Tibial nerve (tissue), 4 donors: ENCODE measurements around the gene BICD1. TPM values are rescaled to one million over a fixed set of nuclear protein-coding genes. Genes with fewer than 3 reads are reported as not detected.

Experiments
- DNase-seq, 2 donors: peaks; one replicate each; pipeline ENCODE4 v3.0.0-alpha.2; 2019; ENCODE audit warnings: low spot score in 2 of 2
- H3K27ac ChIP-seq, 4 donors: fragments of 200-600 bp; sonication (generic) in 3 of 4; one replicate each; pipeline ENCODE4 v1.5.1; 2017 to 2019; ENCODE audit warnings: mild to moderate bottlenecking in 1 of 4
- H3K27me3 ChIP-seq, 2 donors: fragments of 200-600 bp; sonication (generic) in 1 of 2; one replicate each; pipeline versions ENCODE4 v1.5.1 to v1.6.0; 2017 to 2019
- H3K36me3 ChIP-seq, 3 donors: fragments of 200-600 bp; sonication (generic); one replicate each; pipeline ENCODE4 v1.5.1; 2018 to 2019
- H3K4me1 ChIP-seq, 4 donors: fragments of 200-600 bp; sonication (generic) in 3 of 4; one replicate each; pipeline ENCODE4 v1.5.1; 2017 to 2019
- H3K4me3 ChIP-seq, 4 donors: fragments of 200-600 bp; sonication (generic) in 3 of 4; one replicate each; pipeline ENCODE4 v1.5.1; 2017 to 2019; ENCODE audit warnings: mild to moderate bottlenecking in 1 of 4, moderate library complexity in 1 of 4
- H3K9me3 ChIP-seq, 4 donors: fragments of 200-600 bp; sonication (generic) in 3 of 4; one replicate each; pipeline ENCODE4 v1.5.1; 2017 to 2019
- CTCF ChIP-seq, 5 experiments: fragments of 200-600 bp in 3 of 5; fragments of 450-650 bp in 2 of 5; sonication (generic) in 3 of 5; IDR thresholded peaks; one replicate each; pipeline ENCODE4 v1.5.1; 2016 to 2019; ENCODE audit warnings: antibody characterized with exemption in 5 of 5, mild to moderate bottlenecking in 3 of 5, moderate library complexity in 2 of 5
- EP300 ChIP-seq, 2 donors: sonication (generic); formaldehyde crosslinking; IDR thresholded peaks; one replicate each; pipeline ENCODE4 v1.6.1; 2017; ENCODE audit warnings: antibody characterized with exemption in 2 of 2, mild to moderate bottlenecking in 1 of 2
- POLR2A ChIP-seq, 2 donors: fragments of 450-650 bp; IDR thresholded peaks; one replicate each; pipeline ENCODE4 v1.6.1; 2017; ENCODE audit warnings: antibody characterized with exemption in 2 of 2, mild to moderate bottlenecking in 2 of 2, moderate library complexity in 2 of 2
- WGBS, 2 donors: methylation state at CpG; one replicate each; pipeline ENCODE4 v1.1.5; 2018; 5-methylcytosine and 5-hydroxymethylcytosine counted together
- total RNA-seq, 4 donors: library from RNA; depleted of rRNA; stranded (reverse); fragments of >200 nt; gene quantifications; one replicate each; pipeline ENCODE4 v1.1.0, GENCODE V29; 2016

Gene BICD1
- total RNA-seq, 4 donors from 2014 or later: 34.9 to 58.8 (median 49.2) TPM

DNA sequence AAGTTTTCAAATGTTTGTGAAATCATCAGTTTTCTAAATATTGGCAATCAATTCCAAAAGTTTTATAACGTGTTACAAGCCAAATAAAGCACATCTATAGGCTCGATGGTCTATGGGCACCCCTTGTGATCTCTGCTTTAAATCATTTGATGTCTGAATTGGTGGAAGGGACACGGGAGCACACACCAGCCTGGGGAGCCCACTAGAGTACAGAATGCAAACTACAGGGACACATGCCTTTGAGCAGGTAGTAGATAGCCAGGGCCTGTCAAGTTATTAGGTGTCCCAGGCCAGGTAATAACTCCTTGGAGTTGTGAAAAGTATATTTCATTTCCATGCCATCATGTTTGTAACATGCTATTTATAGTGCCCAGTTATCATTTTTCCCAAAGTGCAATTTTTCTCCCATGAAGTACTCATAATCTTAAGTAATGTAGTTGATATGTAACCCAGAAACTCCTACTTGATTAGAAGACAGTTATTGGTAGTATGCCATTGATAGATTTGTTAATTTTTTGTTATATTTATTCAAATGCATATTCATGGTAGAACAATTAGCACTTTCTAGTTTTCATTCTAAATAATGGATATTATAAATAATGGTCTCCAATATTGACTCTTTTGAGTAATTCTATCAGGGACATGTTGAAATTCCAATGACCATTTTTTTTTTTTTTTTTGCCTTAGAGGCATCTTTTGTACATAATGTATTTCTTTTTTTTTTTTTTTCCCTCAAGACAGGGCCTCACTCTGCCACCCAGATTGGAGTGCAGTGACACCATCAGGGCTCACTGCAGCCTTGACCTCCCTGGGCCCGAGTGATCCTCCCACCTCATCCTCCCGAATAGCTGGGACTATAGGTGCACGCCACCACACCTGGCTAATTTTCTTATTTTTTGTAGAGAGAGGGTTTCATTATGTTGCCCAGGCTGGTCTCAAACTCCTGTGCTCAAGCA, 195.8 kb downstream of the BICD1 start:
- Histone ChIP-seq H3K27me3 (no peaks in the 10 kb centered on the region), H3K27ac (no peak overlapping the region), H3K4me1 (no peaks in the 10 kb centered on the region), H3K4me3 (no peak overlapping the region), H3K36me3 (peaks cover 0 to 20% (median 0%) of the 10 kb centered on the region in 3 donors), H3K9me3 (no peaks in the 10 kb centered on the region)
- 71 to 79% methylated on average over 6 of the region's 6 CpGs for WGBS, 2 donors
- TF ChIP-seq EP300 (IDR thresholded peaks at IDR 0.05): no peak
- peak in 2 of 5 experiments; percentile 21 to 38 for TF ChIP-seq CTCF (IDR thresholded peaks at IDR 0.05)
- TF ChIP-seq POLR2A (IDR thresholded peaks at IDR 0.05): no peak
- no peak for DNase-seq

DNA sequence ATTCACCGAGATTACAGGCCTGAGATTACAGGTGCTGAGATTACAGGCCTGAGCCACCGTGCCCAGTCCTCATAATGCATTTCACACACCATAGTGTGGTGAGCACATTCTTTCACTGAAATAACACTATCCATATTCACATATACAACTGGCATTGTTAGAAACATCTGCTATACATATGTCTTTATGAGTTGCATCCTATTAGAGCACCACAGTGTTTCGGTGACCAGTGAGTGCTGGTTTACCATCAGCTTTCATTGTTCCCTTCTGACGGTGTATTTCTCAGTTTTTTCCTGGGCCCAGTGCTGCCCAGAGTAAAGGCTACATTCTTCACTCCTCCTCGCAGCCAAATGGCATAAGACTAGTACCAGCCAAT, 196.5 kb downstream of the BICD1 start:
- H3K4me1 ChIP-seq: no peaks in the 10 kb centered on the region
- peaks cover 0 to 21% (median 0%) of the 10 kb centered on the region in 3 donors for H3K36me3 ChIP-seq
- no peaks in the 10 kb centered on the region for H3K27me3 ChIP-seq
- H3K27ac ChIP-seq: no peak overlapping the region
- TF ChIP-seq POLR2A (IDR thresholded peaks at IDR 0.05) (no peak), CTCF (IDR thresholded peaks at IDR 0.05) (no peak), EP300 (IDR thresholded peaks at IDR 0.05) (no peak)
- H3K4me3 ChIP-seq: no peak overlapping the region
- H3K9me3 ChIP-seq: no peaks in the 10 kb centered on the region
- WGBS, 2 donors: 77 to 93% methylated on average over 5 of the region's 5 CpGs
- DNase-seq: no peak

DNA sequence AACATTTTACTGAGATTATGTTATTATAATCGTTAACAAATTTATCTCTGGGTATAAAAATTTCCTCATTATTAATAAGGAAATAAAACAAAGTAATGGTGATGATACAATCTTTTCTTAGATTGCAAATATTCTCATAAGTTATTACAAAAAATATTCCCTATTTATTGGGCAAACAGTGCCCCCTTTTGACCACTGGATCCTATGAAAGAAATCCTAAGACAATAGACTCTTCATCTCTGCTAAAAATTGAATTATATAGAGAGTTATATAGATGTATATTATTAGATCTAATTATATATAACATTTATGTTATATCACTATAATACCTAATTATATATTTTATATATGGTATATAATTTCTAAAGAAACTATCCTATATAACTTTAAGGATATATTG, 198.5 kb downstream of the BICD1 start:
- H3K27me3 ChIP-seq: no peaks in the 10 kb centered on the region
- no peak overlapping the region for H3K4me3 ChIP-seq
- H3K36me3 ChIP-seq: peaks cover 0 to 21% (median 0%) of the 10 kb centered on the region in 3 donors
- no peaks in the 10 kb centered on the region for H3K9me3 ChIP-seq
- TF ChIP-seq CTCF (IDR thresholded peaks at IDR 0.05): peak in 4 of 5 experiments; percentile 6 to 56 (median 28)
- no peak for TF ChIP-seq POLR2A (IDR thresholded peaks at IDR 0.05)
- H3K27ac ChIP-seq: no peak overlapping the region
- H3K4me1 ChIP-seq: no peaks in the 10 kb centered on the region
- DNase-seq: peak in 1 of 2 donors; percentile 25
- 51 to 96% methylated on average over 1 of the region's 1 CpG for WGBS, 2 donors

DNA sequence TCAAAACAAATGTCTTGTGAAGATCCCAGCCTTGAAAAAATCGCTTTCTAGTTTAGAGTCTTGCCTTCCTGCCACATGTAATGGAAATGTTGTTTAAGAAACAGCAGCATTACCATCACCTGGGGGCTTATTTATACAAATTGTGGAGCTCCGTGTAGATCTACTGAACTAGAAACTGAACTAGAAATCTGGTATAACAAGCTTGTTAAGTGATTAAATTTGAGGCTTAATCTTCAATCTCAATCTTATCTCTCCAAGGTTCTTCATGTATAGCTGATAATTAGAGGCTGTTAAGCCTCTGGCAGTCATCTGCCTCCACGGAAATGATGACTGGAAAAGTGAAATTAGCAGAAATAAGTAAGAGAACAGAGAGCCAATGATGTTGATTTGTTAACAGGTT, 200.7 kb downstream of the BICD1 start:
- TF ChIP-seq CTCF (IDR thresholded peaks at IDR 0.05): no peak
- TF ChIP-seq POLR2A (IDR thresholded peaks at IDR 0.05): no peak
- no peak for TF ChIP-seq EP300 (IDR thresholded peaks at IDR 0.05)
- Histone ChIP-seq H3K27me3 (no peaks in the 10 kb centered on the region), H3K27ac (no peak overlapping the region), H3K4me3 (no peak overlapping the region), H3K9me3 (no peaks in the 10 kb centered on the region), H3K4me1 (peaks cover 0 to 11% (median 0%) of the 10 kb centered on the region in 4 donors), H3K36me3 (peaks cover 0 to 21% (median 0%) of the 10 kb centered on the region in 3 donors)
- no peak for DNase-seq
- WGBS, 2 donors: 57 to 87% methylated on average over 3 of the region's 3 CpGs
